ENCODE data around the gene TSGA10. TPM values are rescaled to one million over a fixed set of nuclear protein-coding genes. Genes with fewer than 3 reads are reported as not detected.
A peak's percentile ranks its signal among the peaks of the same experiment; 100 is the strongest.
"Not testable (repeated sequence)": the region's sequence is repeated elsewhere in the genome, so short reads cannot be mapped to it uniquely, and the experiment has no call there.

TSGA10 gene
- total RNA-seq, 1 experiment from 2014 or later = 9.9 TPM

DNA sequence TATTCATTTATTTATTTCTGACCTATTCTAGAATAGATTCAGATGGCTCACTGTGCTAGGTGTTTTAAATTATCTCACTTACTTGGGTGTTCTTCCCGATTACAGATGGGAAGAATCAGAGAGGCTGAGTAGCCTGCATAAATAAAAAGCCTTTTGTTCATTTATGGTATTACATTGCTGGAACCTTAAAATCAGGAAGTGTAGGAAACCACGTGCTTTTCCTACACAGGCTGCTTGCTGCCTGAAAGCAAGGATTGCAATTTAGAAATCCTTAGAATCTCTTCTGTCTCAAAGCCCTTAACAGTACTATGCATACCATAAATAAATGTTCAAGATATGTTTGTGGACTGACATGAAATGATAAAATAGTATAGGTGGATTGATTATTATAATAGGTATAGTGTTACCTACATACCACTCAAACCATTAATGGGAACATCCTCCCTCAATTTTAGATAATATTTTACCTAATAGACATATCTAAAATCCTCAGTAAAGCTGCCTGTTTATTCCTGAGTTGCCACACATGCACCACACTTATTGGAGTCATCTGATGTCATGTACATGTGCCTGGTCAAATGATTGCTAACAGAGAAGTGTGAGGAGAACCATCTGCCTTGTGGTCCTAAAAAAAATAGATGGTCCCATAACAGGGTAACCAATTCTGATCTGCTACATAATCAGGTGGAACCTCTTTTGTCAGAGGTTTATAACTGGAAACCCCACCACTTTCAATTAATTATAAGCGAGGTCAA is 86.7 kb downstream of the TSGA10 start:
- intact Hi-C loops (cut with micrococcal nuclease; ENCODE audit: unreplicated experiment) = loop anchor here (5.0 to 10.0 kb wide), 2 partner anchors 123 to 436 kb away; no protein-coding TSS in a partner anchor
- H3K4me3 Mint-ChIP-seq (ENCODE audit: unreplicated experiment) = no peak overlapping the region
- no peak overlapping the region for H3K27ac Mint-ChIP-seq (ENCODE audit: unreplicated experiment)
- H3K9me3 ChIP-seq = no peaks in the 10 kb centered on the region
- no peaks in the 10 kb centered on the region for H3K36me3 Mint-ChIP-seq (ENCODE audit: insufficient read depth, unreplicated experiment)
- no peaks in the 10 kb centered on the region for H3K36me3 ChIP-seq (ENCODE audit: control insufficient read depth, insufficient read depth, low read length)
- CTCF ChIA-PET = interaction anchor here (1.0 kb wide), 1 partner anchor 419 kb away, joined by 3 read pairs; no protein-coding TSS in a partner anchor
- no peak for DNase-seq
- POLR2A ChIA-PET = no interaction called here
- no peaks in the 10 kb centered on the region for H3K4me1 ChIP-seq
- H3K9me3 Mint-ChIP-seq (ENCODE audit: unreplicated experiment) = no peaks in the 10 kb centered on the region
- no TSS peak for BruUV-seq (replicated peaks)
- no peaks in the 10 kb centered on the region for H3K4me1 Mint-ChIP-seq (ENCODE audit: low read depth, unreplicated experiment)
- TF ChIP-seq, protein P1, sequence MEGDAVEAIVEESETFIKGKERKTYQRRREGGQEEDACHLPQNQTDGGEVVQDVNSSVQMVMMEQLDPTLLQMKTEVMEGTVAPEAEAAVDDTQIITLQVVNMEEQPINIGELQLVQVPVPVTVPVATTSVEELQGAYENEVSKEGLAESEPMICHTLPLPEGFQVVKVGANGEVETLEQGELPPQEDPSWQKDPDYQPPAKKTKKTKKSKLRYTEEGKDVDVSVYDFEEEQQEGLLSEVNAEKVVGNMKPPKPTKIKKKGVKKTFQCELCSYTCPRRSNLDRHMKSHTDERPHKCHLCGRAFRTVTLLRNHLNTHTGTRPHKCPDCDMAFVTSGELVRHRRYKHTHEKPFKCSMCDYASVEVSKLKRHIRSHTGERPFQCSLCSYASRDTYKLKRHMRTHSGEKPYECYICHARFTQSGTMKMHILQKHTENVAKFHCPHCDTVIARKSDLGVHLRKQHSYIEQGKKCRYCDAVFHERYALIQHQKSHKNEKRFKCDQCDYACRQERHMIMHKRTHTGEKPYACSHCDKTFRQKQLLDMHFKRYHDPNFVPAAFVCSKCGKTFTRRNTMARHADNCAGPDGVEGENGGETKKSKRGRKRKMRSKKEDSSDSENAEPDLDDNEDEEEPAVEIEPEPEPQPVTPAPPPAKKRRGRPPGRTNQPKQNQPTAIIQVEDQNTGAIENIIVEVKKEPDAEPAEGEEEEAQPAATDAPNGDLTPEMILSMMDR (IDR thresholded peaks at IDR 0.05; ENCODE audit: insufficient read depth in 1 of 2, low read depth in 1 of 2, low read length in 1 of 2, severe bottlenecking in 1 of 2, unreplicated experiment in 1 of 2) = no peak
- H3K27me3 ChIP-seq (replicated peaks; ENCODE audit: control insufficient read depth, insufficient read depth, low read length) = no peaks in the 10 kb centered on the region
- no peak overlapping the region for H3K4me3 ChIP-seq (ENCODE audit: low read depth, low read length)
- H3K27me3 Mint-ChIP-seq (ENCODE audit: insufficient read depth, unreplicated experiment) = peaks cover 5% of the 10 kb centered on the region

DNA sequence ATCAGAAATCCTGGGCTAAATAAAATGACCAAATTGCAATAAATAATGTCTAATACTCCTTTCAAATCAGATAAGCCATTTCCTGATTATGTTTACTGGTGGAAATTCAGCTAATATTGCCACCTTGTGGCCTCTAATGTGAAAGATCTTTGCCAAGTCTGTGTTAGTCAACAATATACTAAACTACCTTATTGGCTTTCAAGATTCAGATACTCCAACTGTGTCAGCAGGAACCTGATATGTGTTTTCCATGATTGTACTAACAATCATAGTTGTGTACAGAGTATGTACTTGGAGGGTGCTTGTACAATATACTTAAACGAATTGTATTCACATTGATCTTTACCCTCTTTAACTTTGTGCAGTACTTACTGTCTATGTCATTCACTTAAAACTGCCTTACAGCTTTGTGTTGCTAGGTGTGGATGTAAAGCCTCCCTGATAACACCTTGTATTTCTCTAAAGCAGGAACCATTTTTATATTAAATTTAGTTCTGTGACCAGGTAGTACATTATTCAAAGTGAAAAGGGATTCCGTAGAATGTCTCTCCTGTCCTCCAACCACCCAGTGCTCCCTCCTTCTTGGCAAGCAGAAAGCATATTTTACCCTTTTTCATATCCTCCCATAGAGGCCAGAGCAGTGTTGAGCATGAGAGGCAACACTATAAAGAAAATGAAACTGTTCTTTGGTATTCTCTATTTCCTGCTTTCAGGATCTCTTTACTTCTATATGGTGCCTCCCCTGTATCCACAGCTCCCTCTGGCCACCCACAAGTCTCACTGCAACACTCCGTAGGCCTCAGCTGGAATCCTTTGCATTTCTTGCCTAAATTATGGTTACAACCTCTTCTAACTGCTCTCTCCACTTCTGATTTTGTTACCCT is 88.4 kb downstream of the TSGA10 start:
- H3K9me3 Mint-ChIP-seq (ENCODE audit: unreplicated experiment) = no peaks in the 10 kb centered on the region
- Histone ChIP-seq H3K9me3 (no peaks in the 10 kb centered on the region), H3K4me3 (ENCODE audit: low read depth, low read length) (no peak overlapping the region), H3K27me3 (replicated peaks; ENCODE audit: control insufficient read depth, insufficient read depth, low read length) (no peaks in the 10 kb centered on the region), H3K36me3 (ENCODE audit: control insufficient read depth, insufficient read depth, low read length) (no peaks in the 10 kb centered on the region), H3K4me1 (no peaks in the 10 kb centered on the region)
- H3K27me3 Mint-ChIP-seq (ENCODE audit: insufficient read depth, unreplicated experiment) = no peaks in the 10 kb centered on the region
- no peaks in the 10 kb centered on the region for H3K4me1 Mint-ChIP-seq (ENCODE audit: low read depth, unreplicated experiment)
- H3K36me3 Mint-ChIP-seq (ENCODE audit: insufficient read depth, unreplicated experiment) = no peaks in the 10 kb centered on the region
- no peak overlapping the region for H3K27ac Mint-ChIP-seq (ENCODE audit: unreplicated experiment)
- BruUV-seq (replicated peaks) = no TSS peak
- CTCF ChIA-PET = interaction anchor here (0.6 to 1.9 kb wide), 6 partner anchors 13 to 498 kb away, joined by 3 to 21 read pairs (median 4); no protein-coding TSS in a partner anchor
- DNase-seq = peak; percentile 43 to 44
- POLR2A ChIA-PET = no interaction called here
- intact Hi-C loops (cut with micrococcal nuclease; ENCODE audit: unreplicated experiment) = loop anchor here (1.0 to 10.0 kb wide), 5 partner anchors 122 to 434 kb away; no protein-coding TSS in a partner anchor
- TF ChIP-seq, protein P1 (IDR thresholded peaks at IDR 0.05; ENCODE audit: insufficient read depth in 1 of 2, low read depth in 1 of 2, low read length in 1 of 2, severe bottlenecking in 1 of 2, unreplicated experiment in 1 of 2) = peak; percentile 35 to 62
- no peak overlapping the region for H3K4me3 Mint-ChIP-seq (ENCODE audit: unreplicated experiment)

DNA sequence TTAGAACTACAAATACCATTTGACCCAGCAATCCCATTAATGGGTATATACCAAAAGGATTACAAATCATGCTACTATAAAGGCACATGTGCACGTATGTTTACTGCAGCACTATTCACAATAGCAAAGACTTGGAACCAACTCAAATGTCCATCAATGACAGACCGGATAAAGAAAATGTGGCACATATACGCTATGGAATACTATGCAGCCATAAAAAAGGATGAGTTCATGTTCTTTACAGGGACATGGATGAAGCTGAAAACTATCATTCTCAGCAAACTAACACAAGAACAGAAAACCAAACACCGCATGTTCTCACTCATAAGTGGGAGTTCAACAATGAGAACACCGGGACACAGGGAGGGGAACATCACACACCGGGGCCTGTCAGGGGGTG is 105.6 kb downstream of the TSGA10 start:
- H3K27me3 ChIP-seq (replicated peaks; ENCODE audit: control insufficient read depth, insufficient read depth, low read length); H3K4me3 Mint-ChIP-seq (ENCODE audit: unreplicated experiment); H3K4me1 ChIP-seq; H3K4me1 Mint-ChIP-seq (ENCODE audit: low read depth, unreplicated experiment); DNase-seq; POLR2A ChIA-PET; intact Hi-C loops (cut with micrococcal nuclease; ENCODE audit: unreplicated experiment); H3K36me3 Mint-ChIP-seq (ENCODE audit: insufficient read depth, unreplicated experiment); H3K4me3 ChIP-seq (ENCODE audit: low read depth, low read length); H3K36me3 ChIP-seq (ENCODE audit: control insufficient read depth, insufficient read depth, low read length); H3K9me3 ChIP-seq; BruUV-seq (replicated peaks); H3K9me3 Mint-ChIP-seq (ENCODE audit: unreplicated experiment); H3K27ac Mint-ChIP-seq (ENCODE audit: unreplicated experiment); CTCF ChIA-PET: not testable (repeated sequence)
- peaks cover 13% of the 10 kb centered on the region for H3K27me3 Mint-ChIP-seq (ENCODE audit: insufficient read depth, unreplicated experiment)

DNA sequence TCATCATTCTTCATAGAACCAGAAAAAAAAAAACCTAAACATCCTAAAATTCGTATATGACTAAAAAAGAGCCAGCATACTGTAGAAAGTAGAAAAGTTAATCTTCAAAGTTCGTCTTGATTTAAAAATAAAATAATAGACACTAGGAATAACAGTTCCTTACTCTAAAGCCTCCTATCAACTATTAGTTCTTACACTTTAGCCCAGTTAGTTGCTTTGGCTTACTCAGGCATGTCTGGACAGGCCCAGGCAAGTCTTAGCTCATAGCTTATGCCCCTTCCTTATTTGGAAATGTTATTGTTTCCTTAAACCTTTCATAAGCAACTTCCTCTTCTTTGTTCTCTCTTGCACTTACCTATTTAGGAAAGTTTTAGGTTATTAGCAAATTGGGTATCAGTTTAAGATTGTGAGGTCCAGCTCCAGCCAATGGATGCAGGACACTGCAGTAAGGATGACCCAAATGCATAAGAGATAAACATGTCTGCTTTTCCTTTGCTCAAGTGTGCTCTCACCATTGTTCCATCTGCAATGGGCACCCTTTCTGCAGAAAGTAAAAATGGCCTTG is 113.9 kb downstream of the TSGA10 start:
- H3K9me3 ChIP-seq; CTCF ChIA-PET; H3K4me1 Mint-ChIP-seq (ENCODE audit: low read depth, unreplicated experiment): not testable (repeated sequence)

More for the DNA sequence above, 113.9 kb downstream of the TSGA10 start:
- H3K27ac Mint-ChIP-seq (ENCODE audit: unreplicated experiment); H3K9me3 Mint-ChIP-seq (ENCODE audit: unreplicated experiment); intact Hi-C loops (cut with micrococcal nuclease; ENCODE audit: unreplicated experiment); H3K4me3 Mint-ChIP-seq (ENCODE audit: unreplicated experiment); H3K36me3 ChIP-seq (ENCODE audit: control insufficient read depth, insufficient read depth, low read length); H3K36me3 Mint-ChIP-seq (ENCODE audit: insufficient read depth, unreplicated experiment); H3K4me3 ChIP-seq (ENCODE audit: low read depth, low read length); BruUV-seq (replicated peaks); DNase-seq; POLR2A ChIA-PET; H3K27me3 ChIP-seq (replicated peaks; ENCODE audit: control insufficient read depth, insufficient read depth, low read length); H3K4me1 ChIP-seq: not testable (repeated sequence)
- peaks cover 21% of the 10 kb centered on the region for H3K27me3 Mint-ChIP-seq (ENCODE audit: insufficient read depth, unreplicated experiment)

Measured in Caco-2 (cell line).